NCI-H1105 (cell line): Measurements from ENCODE around the gene POLR3A.
A peak's percentile ranks its signal among the peaks of the same experiment; 100 is the strongest.

Experiments used
- DNase-seq: peaks from one replicate; lab custom pipeline; 2025; lab: John Stamatoyannopoulos, UW

The POLR3A gene

DNA sequence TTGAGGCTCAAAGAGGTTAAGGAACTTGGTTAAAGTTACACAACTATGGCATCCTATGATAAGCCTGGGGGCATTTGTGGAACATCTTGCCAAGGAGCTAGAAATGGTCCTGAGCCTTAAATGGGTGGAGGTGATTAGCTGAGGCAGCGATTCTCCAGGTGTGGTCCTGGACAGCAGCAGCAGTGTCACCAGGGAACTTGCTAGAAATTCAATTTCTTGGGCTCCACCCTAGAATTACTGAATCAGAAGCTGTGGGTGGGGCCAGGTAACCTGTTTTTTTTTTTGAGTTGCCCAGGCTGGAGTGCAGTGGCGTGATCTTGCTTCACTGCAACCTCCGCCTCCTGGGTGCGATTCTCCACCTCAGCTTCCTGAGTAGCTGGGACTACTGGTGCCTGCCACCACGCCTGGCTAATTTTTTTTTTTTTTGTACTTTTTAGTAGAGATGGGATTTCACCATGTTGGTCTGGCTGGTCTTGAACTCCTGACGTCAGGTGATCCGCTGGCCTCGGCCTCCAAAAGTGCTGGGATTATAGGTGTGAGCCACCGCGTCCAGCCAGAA is 17.5 kb upstream of the POLR3A start:
- no peak for DNase-seq

DNA sequence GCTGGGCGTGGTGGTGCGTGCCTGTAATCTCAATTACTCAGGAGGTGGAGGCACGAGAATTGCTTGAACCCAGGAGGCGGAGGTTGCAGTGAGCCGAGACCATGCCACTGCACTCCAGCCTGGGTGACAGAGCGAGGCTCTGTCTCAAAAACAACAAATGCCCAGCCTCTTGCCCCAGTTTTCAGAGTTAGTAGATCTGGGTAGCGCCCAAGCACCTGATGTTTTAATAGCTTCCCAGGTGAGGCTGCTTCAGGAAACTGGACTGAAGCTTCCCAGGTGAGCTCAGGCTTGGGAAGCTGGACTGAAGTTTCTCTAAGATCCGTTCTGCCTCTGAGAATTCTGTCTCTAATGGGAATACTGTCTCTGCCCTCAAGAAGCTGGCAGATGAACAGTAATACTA is 16.5 kb upstream of the POLR3A start:
- DNase-seq, result no peak

DNA sequence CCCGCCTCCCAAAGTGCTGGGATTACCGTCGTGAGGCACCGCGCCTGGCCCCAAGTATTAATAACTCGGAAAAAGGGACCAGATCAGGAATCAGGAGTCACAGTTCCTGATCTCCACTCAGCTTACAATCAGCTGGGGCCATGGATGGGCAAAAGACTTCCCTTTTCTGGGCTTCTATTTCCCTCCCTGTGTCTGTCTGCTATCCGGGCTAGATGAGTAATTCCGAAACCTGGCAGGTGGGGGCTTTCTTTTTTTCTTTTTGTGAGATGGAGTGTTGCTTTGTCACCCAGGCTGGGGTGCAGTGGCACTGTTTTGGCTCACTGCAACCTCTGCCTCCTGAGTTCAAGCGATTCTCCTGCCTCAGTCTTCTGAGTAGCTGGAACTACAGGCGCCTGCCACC is 15.9 kb upstream of the POLR3A start:
- DNase-seq, result no peak

DNA sequence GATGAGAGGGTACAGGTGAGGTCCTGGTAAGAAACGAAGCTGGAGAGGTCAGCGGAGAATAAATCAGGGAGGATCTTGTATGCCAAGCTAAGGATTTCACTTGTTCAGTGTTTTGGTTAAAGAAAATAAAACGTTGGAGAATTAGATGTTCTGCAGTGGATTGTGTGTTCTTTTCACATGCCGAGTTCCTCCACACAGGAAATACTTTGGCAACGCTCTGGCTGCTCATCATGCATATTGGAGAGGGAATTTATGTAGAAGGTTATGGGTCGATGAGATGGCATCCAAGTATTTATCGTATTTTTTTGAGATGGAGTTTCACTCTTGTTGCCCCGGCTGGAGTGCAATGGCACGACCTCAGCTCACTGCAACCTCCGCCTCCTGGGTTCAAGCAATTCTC is 15.4 kb upstream of the POLR3A start:
- DNase-seq, result no peak

DNA sequence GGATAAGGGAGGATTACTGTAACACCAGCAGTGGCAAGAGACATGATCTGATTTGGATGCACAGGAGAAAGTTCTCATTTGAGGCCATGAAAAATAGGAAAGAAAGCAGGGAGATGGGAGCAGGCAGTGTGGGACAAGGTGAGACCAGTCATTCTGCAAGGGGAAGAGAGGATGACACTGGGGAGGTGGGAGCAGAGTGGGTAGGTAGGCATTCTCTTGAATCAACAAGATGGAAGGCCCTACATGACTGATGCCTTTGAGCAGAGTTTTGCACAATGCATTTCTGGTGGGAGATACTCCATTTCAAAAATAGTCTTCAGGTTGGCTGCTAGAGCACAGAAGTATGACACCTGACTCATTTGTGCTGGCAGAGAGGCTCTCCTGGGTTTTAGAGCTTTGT is 14.9 kb upstream of the POLR3A start:
- no peak for DNase-seq

DNA sequence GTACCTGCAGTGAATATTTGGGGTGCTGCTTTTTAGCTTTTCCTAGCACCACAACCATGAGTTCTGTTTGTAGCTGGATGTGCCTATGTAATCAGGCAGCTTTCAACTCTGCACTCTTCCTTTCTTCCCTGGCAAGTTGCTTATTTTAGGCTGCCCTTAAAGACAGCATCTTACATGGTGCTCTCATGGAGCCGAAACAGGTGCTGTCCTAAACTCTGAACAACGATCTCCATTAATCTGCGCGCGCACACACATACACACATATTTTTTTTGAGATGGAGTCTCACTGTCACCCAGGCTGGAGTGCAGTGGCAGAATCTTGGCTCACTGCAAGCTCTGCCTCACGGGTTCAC is 13.4 kb upstream of the POLR3A start:
- DNase-seq, result no peak

DNA sequence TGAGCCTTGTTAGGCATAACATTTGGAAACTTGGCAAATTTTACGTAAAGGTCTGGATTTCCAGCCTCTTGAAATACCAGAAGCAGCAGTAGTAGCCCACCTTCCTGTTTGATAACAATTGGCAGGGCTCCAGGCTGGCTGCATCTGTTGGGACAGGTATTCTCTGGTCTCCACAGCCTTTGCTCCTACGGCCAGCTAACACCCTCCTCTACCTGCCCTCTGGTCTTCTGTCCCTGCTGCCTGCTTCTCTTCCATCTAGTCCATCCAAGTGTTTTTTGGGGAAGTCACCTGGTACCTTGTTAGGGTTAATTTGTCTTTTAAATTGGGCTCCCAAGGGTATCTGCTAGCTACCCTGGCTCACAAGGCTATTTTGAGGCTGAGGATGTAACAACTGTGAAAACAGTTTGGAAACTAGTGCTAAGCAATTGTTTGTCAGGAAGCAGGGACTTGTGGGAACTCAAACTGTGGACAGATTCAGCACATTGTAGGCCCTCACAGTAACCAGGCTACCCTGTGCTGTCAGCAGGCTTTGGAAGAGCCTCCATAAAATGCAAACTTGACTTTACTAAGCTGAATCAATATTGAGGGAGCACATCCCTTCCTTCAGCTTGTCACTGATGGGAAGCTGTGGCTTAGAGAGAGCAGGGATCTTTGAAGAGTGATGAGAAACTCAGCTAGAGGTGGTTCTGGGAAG is 12.9 kb upstream of the POLR3A start:
- DNase-seq, result no peak

DNA sequence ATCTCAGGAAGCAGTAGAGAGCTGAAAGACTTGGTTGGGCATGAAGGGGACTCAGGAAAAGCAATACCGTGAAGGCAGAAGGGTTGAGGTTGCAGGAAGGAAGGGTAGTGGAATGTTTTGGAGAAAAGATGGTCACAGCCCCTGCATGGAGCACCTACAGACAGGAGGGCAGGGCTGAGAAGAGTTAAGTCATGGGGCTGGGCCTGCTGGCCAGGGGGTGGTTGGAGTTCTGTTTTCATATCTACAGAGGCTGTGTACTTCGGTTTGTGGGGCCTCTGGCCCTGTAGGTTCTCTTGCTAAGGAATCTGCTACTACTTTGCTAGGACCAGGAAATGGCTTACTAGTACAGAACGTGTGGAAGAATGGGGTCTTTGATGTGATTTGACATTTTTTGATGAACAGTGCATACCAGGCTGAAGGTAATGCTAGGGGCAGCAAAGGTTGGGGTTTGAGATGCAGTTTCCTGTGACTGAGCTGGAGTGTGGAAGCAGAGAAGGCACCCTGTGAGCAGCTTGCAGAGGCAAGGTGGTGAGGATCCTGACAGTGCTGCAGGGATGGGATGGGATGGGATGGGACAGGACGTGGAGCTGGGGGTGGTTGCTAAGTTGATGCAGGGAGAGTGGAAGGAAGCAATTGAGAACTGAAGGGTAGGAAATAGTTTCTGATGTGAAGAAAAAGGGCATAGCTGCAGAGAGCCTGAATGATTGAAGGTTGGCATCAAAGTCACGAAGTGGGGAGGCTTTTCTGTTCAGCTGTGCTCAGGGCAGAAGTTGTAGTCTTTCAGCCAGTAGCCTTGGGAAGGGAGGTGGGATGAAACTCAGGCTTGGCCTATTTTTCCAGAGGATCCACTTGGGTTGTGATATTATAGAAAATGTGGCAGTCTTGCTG is 12.1 kb upstream of the POLR3A start:
- no peak for DNase-seq

DNA sequence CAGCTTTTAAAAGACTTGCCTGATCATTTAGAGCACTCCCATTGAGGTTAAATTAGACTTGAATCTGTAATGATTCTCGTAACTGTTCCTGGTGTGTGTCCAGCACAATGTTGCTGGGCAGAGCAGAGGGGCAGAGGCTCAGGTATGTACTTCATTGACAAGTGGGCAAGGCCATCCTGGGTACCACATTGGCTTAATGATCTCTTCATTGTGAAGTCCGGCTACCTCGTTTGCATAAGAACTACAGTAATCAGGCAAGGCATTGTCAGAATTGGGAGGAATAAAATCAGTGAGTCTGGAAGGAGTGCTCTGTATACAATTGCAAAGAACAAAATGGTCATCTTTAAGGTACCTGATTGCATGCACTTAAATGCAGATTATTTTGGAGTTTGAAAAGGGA is 10.4 kb upstream of the POLR3A start:
- DNase-seq, result no peak

DNA sequence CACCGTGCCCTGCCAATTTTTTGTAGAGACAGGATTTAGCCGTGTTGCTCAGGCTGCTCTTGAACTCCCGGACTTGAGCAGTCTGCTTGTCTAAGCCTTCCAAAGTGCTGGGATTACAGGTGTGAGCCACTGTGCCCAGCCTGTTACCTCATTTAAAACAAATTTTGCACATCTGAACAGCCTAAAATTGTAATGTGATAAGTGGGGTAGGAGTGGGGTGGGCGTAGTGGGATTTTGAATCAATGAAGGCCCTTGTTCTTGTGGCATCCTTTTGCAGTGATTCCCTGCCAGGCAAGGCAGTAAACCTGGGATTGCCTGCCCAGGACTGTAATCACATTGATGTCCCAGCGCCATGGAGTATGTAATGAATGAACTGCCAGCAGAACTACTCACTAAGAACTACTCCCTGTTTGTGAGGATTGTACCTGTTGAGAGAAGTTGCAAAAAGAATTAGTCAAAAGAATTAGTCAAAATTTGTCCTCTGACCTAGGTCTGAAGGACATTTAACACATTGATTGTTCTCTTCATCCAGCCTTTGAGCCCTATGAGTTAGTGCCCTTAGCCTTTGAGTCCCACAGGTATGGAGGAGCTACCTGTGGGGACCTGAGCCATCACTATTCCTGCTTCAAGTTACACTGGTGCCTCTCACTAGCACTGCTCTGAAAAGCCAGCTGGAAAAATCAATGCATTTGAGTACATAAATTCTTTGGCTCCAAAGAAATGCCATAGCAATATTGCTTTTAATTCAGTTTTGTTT is 9.7 kb upstream of the POLR3A start:
- no peak for DNase-seq

DNA sequence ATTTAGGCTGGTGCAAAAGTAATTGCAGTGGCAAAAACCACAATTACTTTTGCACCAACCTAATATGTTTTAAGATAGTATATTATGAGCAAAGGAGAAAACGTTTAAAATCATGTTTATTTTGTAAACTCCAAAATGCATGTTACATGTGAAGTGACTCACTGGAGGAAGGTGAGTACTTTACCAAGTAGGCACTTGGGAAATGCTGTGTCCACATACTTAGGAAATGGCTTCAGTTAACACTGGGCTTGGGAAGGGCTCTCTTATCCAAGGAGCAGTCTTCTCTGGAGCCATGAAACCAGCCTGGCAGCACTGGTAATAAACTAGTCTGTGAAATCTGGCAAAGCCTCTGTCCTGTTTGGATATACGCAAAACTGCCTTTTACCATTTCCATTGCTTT is 8.8 kb upstream of the POLR3A start:
- DNase-seq, result no peak

DNA sequence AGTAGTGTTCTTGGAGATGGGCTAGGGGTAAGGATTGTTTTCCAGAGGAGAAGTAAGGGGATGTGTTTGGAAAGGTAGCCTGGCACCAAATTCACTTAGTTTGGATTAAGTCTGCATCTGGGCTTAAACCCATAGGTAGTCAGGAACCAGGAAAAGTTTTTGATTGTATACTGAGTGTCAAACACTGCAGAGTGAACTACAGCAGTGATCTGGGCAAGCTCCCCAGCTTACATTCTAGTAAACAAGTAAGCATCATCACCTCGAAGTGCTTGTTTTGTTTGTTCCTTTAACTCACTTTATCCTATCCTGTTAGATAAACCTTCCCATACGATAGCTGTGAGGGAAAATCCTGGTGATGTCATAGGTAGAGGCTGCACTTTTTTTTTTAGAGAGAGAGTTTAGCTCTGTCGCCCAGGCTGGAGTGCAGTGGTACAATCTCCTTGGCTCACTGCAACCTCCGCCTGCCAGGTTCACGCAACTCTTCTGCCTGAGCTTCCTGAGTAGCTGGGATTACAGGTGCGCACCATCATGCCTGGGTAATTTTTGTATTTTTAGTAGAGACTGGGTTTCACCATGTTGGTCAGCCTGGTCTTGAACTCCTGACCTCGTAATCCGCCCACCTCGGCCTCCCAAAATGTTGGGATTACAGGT is 6.7 kb upstream of the POLR3A start:
- DNase-seq, result no peak

DNA sequence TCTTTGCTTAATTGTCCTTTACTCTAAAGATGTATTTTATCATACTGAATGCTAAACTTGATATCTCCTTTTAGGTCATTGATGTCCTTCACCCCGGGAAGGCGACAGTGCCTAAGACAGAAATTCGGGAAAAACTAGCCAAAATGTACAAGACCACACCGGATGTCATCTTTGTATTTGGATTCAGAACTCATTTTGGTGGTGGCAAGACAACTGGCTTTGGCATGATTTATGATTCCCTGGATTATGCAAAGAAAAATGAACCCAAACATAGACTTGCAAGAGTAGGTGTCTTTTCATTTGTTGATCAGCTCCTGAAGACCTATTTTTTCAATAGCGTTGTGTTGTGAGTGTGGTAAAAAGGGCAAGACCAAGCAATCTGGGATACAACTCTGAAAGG is 6.1 kb upstream of the POLR3A start:
- no peak for DNase-seq

DNA sequence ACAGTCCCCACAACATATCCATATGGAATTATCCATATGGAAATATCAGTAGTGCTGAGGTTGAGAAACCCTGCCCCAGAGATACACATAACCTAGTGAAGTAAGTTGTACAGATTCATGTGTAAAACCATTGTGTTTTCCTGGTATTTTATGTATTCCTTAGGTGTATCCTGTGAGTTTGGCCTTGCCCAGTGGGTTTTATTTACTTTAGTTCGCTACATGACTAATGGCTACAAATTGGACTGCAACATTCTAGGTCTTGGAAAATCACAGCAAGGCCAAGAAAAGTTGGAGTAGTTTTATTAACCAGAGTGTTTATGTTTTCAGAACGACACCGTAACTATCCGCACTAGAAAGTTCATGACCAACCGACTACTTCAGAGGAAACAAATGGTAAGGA is 5.7 kb upstream of the POLR3A start:
- no peak for DNase-seq

DNA sequence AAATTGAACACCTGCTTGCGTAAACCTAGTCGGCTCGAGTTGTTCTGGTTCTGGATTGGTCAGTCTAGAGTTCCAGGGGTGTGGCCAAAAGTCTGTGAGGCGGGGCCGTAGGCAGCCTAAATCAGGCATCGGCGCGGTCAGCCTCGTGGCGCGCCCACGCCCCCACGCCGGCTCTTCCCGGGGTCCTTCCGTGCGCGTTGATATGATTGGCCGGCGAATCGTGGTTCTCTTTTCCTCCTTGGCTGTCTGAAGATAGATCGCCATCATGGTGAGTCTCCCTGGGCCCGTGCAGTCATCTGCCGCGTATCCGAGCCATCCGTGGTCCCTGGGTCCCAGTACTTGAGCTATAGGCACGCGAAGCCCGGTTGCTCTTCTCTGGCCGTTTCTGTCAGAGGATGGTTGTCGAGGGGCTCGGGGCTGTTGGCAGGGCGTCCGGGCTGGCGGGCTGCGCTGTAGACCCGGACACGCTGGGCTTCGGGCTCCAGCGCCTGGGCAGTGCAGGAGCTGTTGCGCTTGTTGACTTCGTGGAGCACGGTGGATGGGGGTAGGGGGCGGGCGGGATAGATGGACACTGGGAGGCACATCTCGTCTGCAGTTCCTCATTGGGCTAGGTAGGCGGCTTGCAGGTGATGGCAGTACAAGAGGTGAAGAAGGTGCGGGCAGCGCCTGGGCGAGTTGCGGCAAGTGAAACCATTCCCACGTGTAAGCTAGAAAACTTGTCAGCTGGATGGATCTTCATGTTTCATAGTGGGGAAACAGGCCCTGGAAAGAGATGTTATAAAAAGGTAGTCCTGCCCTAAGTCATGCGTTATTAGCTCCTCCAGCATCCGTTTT is 4.5 kb upstream of the POLR3A start, which contains the start of gene RPS24:
RPS24 (plus strand) TSS at position 227 of the 834 bp plus-strand sequence; CDS start at position 266, 39 bp downstream.
- peak; percentile 88 for DNase-seq

DNA sequence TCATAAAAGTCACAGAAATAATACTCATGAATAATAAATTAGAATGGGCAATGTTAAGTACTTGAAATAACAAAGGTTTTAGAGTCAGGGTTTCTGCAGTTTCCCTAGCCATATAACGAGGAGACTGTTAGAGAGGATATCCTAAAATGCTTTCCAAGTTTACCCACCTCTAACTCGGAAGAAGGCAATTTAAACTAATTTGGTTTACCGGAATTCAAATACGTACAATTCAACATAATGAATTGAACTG is 4.0 kb upstream of the POLR3A start:
- no peak for DNase-seq

DNA sequence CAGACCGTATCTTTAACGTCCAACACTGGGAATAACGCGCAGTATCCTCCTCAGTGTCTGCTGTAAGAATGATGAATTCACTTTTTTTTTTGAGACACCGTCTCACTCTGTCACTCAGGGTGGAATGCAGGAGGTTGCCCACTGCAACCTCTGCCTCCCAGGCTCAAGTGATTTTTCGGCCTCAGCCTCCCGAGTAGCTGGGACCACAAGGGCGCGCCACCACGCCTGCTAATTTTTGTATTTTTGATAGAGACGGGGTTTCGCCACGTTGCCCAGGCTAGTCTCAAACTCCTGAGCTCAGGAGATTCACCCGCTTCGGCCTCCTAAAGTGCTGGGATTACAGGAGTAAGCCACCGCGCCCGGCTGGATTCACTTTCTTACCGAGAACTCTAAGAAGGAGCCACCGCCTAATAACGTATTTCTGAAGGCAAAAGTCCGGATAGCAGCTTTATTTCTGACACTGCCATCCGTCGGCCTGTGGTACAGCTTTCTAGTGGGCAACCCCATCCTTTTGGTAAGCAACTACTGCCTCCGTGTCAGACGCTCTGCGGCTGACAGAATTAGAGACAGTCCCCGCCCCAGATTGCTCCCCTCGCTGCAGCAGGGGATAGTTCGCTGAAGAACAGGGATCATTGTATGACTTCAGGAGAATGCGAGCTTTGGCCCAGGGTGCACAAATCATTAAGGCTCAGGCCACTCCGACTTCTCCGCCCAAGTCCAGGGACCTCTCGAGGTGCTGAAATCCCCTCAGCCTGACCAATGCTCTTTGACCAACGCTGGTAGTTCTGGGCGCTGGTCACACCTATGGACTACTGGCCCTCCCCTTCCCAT is 662 bp downstream of the POLR3A start:
- no peak for DNase-seq

DNA sequence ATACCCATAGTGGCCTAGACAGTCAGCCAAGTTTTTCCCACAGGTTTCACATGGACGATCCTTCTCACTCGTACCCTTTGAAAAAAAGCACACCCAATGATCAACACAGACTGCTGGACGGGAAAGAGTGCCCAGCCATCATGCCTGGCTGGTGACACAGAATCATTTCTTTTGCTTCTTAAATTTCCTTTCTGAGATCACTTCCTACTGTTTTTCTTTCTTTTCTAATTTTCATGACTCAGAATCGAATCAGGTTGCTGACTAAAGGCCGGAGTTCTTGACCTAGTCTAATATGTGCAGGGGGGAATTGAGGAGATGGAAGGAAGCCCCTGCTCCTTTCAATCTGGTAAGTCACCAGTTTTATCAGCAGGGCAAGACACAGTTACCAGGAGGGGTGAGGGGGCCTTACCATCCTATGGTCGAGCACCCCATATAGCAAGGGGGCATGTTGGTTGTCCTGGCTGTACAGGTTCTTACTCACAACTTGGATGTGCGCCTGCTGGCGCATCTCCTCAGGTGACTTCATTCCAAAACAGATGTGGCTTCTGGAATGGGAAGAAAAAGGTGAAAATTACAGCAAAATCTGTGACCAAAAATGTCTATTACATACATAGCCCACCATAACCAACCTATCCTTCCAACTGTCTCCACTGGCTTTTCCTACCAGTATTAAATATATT is 3.5 kb downstream of the POLR3A start:
- no peak for DNase-seq

DNA sequence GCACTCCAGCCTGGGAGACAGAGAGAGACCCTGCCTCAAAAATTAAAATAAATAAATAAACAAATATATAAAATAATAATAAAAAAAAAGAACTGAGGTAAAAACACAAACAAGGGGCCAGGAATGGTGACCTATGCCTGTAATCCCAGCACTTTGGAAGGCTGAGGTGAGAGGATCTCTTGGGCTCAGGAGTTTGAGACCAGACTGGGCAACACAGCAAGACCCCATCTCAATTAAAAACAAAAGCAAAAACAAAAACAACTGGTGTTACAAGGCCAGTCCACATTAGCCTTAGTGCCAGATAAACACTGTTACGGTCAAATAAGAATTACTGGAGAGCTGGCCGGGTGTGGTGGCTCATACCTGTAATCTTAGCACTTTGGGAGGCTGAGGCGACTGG is 5.6 kb downstream of the POLR3A start:
- DNase-seq, result no peak

DNA sequence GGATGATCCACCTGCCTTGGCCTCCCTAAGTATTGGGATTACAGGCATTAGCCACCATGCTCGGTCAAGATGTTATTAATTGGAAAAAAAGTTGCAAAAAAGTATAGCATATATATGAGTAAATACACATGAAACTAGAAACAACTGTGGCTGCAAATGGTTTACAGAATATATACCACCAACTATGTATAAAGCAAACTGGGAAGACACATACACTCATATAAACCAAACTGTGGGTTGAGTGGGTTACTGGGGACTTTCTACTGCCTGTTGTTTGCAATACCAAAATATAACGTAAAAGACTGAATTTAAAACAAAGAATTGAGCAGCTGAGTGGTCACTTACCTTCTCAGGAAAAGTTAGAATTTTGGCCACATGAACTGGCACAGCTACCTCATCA is 8.1 kb downstream of the POLR3A start:
- DNase-seq, result no peak
